GM12801 (cell line): ENCODE data around the gene ETHE1.

Experiments used
- CTCF ChIP-seq: IDR thresholded peaks from one replicate; pipeline ENCODE4 v1.5.1; 2011; ENCODE audit warnings: control low read depth; ENCODE audit not compliant: insufficient read length; ENCODE audit errors: extremely low read depth

The ETHE1 gene

GRCh38 chr19:43479961-43480561 lies 46.9 kb downstream of the ETHE1 start:
- no peak for TF ChIP-seq CTCF

GRCh38 chr19:43479226-43479625 lies 47.8 kb downstream of the ETHE1 start:
- no peak for TF ChIP-seq CTCF

GRCh38 chr19:43478323-43478722 lies 48.7 kb downstream of the ETHE1 start:
- no peak for TF ChIP-seq CTCF

- TF ChIP-seq CTCF, result no peak
These were observed 50.4 kb downstream of the ETHE1 start for GRCh38 chr19:43476606-43477005.

GRCh38 chr19:43474986-43475705 lies 51.9 kb downstream of the ETHE1 start:
- TF ChIP-seq CTCF, result no peak

- no peak for TF ChIP-seq CTCF
These were observed 52.5 kb downstream of the ETHE1 start for GRCh38 chr19:43474487-43474886.

- TF ChIP-seq CTCF, result no peak
These were observed 55.9 kb downstream of the ETHE1 start for GRCh38 chr19:43471091-43471490.
